ENCODE results near the gene SYT12.
A peak's percentile ranks its signal among the peaks of the same experiment; 100 is the strongest.

Gene SYT12

GRCh38 chr11:67062526-67063373 lies 39.8 kb downstream of the SYT12 start:
- Histone ChIP-seq H3K27me3 (ENCODE audit: insufficient read depth, low read length, poor library complexity) (no peaks in the 10 kb centered on the region), H2AFZ (ENCODE audit: low read depth, low read length) (no peak overlapping the region), H3K27ac (ENCODE audit: low read length) (no peak overlapping the region), H3K4me1 (ENCODE audit: insufficient read depth, low read length) (no peaks in the 10 kb centered on the region), H4K20me1 (ENCODE audit: insufficient read depth, low read length) (peaks cover 4% of the 10 kb centered on the region), H3K4me2 (ENCODE audit: insufficient read depth, low read length) (no peak overlapping the region), H3K9ac (ENCODE audit: low read depth, low read length) (no peak overlapping the region), H3K4me3 (ENCODE audit: low read depth in 1 of 2, low read length in 2 of 2) (no peak overlapping the region), H3K79me2 (ENCODE audit: insufficient read depth, low read length) (no peaks in the 10 kb centered on the region), H3K36me3 (ENCODE audit: insufficient read depth, low read length) (no peaks in the 10 kb centered on the region), H3K9me3 (ENCODE audit: insufficient read depth, low read length, severe bottlenecking) (no peaks in the 10 kb centered on the region)
- TF ChIP-seq EZH2 (IDR thresholded peaks at IDR 0.05; ENCODE audit: borderline replicate concordance, low read depth, low read length, severe bottlenecking) (no peak), CTCF (IDR thresholded peaks at IDR 0.05; ENCODE audit: borderline replicate concordance, extremely low read depth, low read length, poor library complexity, severe bottlenecking) (no peak)
- no peak for ATAC-seq (ENCODE audit: insufficient read depth, low read depth)
- no peak for DNase-seq

- Histone ChIP-seq H3K9ac (ENCODE audit: low read depth, low read length) (no peak overlapping the region), H3K9me3 (ENCODE audit: insufficient read depth, low read length, severe bottlenecking) (no peaks in the 10 kb centered on the region)
- no peak for ATAC-seq (ENCODE audit: insufficient read depth, low read depth)
Observed at GRCh38 chr11:67066333-67066709, 43.4 kb downstream of the SYT12 start.

GRCh38 chr11:67071420-67072284 lies 48.7 kb downstream of the SYT12 start:
- Histone ChIP-seq H3K9me3 (ENCODE audit: insufficient read depth, low read length, severe bottlenecking) (no peaks in the 10 kb centered on the region), H3K27ac (ENCODE audit: low read length) (no peak overlapping the region), H3K36me3 (ENCODE audit: insufficient read depth, low read length) (no peaks in the 10 kb centered on the region), H3K4me1 (ENCODE audit: insufficient read depth, low read length) (no peaks in the 10 kb centered on the region), H3K4me3 (ENCODE audit: low read depth in 1 of 2, low read length in 2 of 2) (no peak overlapping the region), H4K20me1 (ENCODE audit: insufficient read depth, low read length) (no peaks in the 10 kb centered on the region; the same call in 1 of the 2 replicates), H3K4me2 (ENCODE audit: insufficient read depth, low read length) (no peak overlapping the region), H3K27me3 (ENCODE audit: insufficient read depth, low read length, poor library complexity) (no peaks in the 10 kb centered on the region), H3K9ac (ENCODE audit: low read depth, low read length) (no peak overlapping the region), H3K79me2 (ENCODE audit: insufficient read depth, low read length) (no peaks in the 10 kb centered on the region), H2AFZ (ENCODE audit: low read depth, low read length) (no peak overlapping the region)
- TF ChIP-seq EZH2 (IDR thresholded peaks at IDR 0.05; ENCODE audit: borderline replicate concordance, low read depth, low read length, severe bottlenecking) (no peak), CTCF (IDR thresholded peaks at IDR 0.05; ENCODE audit: borderline replicate concordance, extremely low read depth, low read length, poor library complexity, severe bottlenecking) (peak; percentile 76)
- ATAC-seq (ENCODE audit: insufficient read depth, low read depth) (peak; percentile 70), DNase-seq (peak; percentile 52)

More at GRCh38 chr11:67066333-67066709, 43.4 kb downstream of the SYT12 start:
- Histone ChIP-seq H3K4me1 (ENCODE audit: insufficient read depth, low read length) (no peaks in the 10 kb centered on the region), H3K79me2 (ENCODE audit: insufficient read depth, low read length) (no peaks in the 10 kb centered on the region), H3K36me3 (ENCODE audit: insufficient read depth, low read length) (no peaks in the 10 kb centered on the region), H2AFZ (ENCODE audit: low read depth, low read length) (no peak overlapping the region), H3K27ac (ENCODE audit: low read length) (no peak overlapping the region), H3K4me2 (ENCODE audit: insufficient read depth, low read length) (no peak overlapping the region), H4K20me1 (ENCODE audit: insufficient read depth, low read length) (peaks cover 4% of the 10 kb centered on the region), H3K27me3 (ENCODE audit: insufficient read depth, low read length, poor library complexity) (no peaks in the 10 kb centered on the region), H3K4me3 (ENCODE audit: low read depth in 1 of 2, low read length in 2 of 2) (no peak overlapping the region)
- DNase-seq: no peak
- TF ChIP-seq CTCF (IDR thresholded peaks at IDR 0.05; ENCODE audit: borderline replicate concordance, extremely low read depth, low read length, poor library complexity, severe bottlenecking): no peak
- no peak for TF ChIP-seq EZH2 (IDR thresholded peaks at IDR 0.05; ENCODE audit: borderline replicate concordance, low read depth, low read length, severe bottlenecking)
